ENCODE data around the gene REEP2.

DNA sequence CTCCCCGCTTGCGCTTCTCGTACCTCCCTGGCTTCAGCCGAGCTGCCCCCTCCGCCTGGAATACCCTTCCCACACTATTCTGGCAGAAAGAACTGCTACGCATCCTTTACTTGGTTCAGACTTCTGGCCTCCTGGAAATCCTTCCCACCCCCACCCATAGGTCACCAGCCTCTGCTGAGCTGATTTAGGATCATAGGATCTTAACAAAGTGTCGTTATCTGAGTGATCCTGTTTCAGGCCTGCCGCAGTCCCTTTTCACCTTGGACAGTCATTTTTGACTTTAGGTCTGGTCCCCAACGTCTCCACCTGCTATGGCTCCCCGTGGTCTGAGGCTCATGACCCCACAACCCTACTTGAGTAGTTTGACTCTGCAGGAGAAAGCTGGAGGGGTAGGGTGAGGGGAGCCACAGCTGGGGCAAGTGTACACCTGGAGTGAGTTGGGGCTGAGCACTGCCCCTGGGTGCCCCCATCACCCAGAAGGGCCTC is 53.7 kb downstream of the REEP2 start:
- TF ChIP-seq EZH2 (IDR thresholded peaks at IDR 0.05; ENCODE audit: borderline replicate concordance, insufficient read depth, low read length, poor library complexity, severe bottlenecking) (no peak), RAD21 (conservative IDR thresholded peaks at IDR 0.05) (no peak), MXI1 (conservative IDR thresholded peaks at IDR 0.05; ENCODE audit: poor library complexity, severe bottlenecking) (no peak)
- TF ChIP-seq, protein P1, sequence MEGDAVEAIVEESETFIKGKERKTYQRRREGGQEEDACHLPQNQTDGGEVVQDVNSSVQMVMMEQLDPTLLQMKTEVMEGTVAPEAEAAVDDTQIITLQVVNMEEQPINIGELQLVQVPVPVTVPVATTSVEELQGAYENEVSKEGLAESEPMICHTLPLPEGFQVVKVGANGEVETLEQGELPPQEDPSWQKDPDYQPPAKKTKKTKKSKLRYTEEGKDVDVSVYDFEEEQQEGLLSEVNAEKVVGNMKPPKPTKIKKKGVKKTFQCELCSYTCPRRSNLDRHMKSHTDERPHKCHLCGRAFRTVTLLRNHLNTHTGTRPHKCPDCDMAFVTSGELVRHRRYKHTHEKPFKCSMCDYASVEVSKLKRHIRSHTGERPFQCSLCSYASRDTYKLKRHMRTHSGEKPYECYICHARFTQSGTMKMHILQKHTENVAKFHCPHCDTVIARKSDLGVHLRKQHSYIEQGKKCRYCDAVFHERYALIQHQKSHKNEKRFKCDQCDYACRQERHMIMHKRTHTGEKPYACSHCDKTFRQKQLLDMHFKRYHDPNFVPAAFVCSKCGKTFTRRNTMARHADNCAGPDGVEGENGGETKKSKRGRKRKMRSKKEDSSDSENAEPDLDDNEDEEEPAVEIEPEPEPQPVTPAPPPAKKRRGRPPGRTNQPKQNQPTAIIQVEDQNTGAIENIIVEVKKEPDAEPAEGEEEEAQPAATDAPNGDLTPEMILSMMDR (IDR thresholded peaks at IDR 0.05; ENCODE audit: poor library complexity, severe bottlenecking), result no peak
- TF ChIP-seq, protein P2, sequence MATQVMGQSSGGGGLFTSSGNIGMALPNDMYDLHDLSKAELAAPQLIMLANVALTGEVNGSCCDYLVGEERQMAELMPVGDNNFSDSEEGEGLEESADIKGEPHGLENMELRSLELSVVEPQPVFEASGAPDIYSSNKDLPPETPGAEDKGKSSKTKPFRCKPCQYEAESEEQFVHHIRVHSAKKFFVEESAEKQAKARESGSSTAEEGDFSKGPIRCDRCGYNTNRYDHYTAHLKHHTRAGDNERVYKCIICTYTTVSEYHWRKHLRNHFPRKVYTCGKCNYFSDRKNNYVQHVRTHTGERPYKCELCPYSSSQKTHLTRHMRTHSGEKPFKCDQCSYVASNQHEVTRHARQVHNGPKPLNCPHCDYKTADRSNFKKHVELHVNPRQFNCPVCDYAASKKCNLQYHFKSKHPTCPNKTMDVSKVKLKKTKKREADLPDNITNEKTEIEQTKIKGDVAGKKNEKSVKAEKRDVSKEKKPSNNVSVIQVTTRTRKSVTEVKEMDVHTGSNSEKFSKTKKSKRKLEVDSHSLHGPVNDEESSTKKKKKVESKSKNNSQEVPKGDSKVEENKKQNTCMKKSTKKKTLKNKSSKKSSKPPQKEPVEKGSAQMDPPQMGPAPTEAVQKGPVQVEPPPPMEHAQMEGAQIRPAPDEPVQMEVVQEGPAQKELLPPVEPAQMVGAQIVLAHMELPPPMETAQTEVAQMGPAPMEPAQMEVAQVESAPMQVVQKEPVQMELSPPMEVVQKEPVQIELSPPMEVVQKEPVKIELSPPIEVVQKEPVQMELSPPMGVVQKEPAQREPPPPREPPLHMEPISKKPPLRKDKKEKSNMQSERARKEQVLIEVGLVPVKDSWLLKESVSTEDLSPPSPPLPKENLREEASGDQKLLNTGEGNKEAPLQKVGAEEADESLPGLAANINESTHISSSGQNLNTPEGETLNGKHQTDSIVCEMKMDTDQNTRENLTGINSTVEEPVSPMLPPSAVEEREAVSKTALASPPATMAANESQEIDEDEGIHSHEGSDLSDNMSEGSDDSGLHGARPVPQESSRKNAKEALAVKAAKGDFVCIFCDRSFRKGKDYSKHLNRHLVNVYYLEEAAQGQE (IDR thresholded peaks at IDR 0.05; ENCODE audit: borderline replicate concordance), result no peak

Data from neural cell (in vitro differentiated cells).